DMS79 treated with DMSO at 0.1 percent for 48 hours (cell line): Measurements from ENCODE around the gene CACNA1I.
A peak's percentile ranks its signal among the peaks of the same experiment; 100 is the strongest.
"Not testable (repeated sequence)": the region's sequence is repeated elsewhere in the genome, so short reads cannot be mapped to it uniquely, and the experiment has no call there.

ENCODE experiments used
- DNase-seq: peaks from one replicate; lab custom pipeline; 2025; lab: John Stamatoyannopoulos, UW

The CACNA1I gene

DNA sequence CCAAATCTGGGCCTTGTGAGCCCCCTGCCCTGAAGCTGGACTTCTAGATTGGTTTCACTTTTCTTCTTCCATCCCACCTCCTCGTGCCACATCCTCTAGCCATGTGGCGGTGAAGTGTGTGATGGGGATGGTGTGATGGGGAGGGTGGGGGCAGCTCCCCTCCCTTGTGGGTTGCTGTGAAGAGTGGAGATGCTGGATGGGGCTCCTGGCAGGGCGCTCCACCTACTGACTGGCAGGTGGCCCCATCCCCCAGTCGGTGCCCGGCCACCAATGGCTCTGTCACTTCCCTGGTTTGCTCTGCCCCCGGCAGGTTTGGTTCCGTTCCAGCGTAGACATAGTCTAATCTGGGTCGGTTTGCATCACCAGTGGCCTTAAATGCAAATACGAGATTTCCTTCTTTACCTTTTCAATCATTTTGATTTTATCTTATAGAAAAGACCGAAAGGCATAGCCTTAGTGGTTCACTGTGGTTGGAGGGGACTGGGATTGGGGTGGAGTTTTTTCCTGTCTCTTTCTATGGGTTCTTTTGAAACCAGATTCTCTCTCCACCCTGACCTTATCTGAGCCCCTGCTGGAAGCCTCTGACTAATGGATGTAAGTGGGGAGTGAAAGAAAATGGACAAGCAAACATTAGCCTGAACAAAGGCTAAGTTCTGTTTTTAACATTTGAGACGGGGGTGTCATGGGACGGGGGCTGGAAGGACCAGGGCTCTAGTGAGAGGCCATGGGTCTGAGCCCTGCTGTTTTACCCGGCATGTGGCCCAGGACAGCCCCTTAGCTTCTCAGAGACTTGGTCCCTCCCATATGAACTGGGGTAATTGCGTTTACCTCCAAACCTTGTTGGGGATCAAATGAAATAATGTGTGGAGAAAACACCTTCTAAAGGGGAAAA lies 149.3 kb downstream of the CACNA1I start:
- DNase-seq = no peak

GRCh38 chr22:39721206-39722031 lies 150.9 kb downstream of the CACNA1I start:
- no peak for DNase-seq

DNA sequence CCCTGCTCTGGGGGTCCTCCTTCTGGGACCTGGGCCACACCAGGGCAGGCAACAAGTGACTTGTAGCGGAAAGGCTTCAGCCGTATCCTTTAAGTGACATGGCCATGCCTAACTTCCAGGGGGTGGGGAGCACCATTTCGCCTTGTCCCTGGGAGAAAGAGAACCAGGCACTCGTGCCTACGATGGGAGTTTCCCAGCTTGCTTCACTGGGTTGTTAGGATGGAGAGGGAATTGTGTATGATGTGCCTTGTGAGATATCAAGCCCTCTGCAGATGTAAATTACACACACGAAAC lies 151.4 kb downstream of the CACNA1I start:
- no peak for DNase-seq

DNA sequence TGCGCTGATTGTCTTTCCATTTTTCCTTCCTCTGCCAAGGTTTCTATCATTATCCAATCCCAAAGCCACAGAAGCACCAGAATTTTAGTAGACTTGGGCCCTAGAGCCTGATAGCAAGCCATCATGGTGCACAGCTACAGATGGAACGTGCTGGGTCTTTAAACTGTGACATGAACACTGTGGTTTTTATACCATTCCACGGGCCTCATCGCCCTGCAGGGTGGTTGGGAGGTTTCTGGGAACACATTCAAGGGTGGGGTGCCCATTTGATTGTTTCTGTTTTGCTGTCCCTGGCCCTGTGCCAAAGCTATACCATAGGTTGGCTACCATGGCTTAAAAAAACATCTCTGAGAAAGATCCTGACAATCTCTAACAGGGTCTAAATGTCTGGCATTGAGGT lies 151.9 kb downstream of the CACNA1I start:
- no peak for DNase-seq

DNA sequence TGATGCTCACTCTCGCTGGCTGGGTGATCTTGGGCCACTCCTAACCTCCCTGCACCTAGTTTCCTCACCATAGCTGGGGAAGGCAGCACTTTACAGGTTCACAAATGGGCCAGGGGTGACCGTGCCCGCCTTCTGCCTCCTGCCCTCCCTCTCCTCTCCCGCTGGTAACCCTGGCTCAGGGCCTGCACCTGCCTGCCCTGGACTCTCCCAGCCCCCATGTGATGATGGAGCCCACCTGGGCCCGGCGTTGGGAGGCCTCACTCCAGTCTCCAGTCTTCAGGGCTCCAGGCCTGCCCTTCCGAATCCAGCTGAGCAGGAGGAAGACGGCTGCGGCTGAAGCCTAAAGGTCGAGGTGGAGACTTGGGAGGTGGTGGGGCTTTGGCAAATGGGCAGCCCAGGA lies 152.9 kb downstream of the CACNA1I start:
- no peak for DNase-seq

DNA sequence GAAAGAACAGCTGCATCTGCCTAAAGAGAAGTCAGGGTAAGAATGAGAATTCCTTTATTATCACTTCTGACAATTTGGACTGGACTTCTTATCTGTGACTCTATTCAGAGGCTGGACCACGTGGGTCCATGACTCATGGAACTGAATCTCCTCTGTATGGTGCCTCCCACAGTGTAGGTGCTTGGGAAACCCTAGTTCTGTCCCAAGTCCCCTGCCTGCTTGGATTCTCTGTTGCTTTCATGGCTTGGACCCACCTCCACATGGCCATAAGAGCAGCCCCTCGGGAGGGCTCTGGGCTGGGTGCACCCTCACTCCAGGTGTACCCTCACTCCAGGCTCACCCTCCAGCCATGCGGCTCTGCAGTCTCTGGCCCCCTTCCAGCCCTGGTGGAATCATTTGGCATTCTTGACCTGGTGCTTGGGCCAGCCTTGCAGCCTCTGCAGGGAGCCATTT lies 153.4 kb downstream of the CACNA1I start:
- DNase-seq = no peak

GRCh38 chr22:39724390-39724789 lies 153.8 kb downstream of the CACNA1I start:
- DNase-seq = peak; percentile 23

DNA sequence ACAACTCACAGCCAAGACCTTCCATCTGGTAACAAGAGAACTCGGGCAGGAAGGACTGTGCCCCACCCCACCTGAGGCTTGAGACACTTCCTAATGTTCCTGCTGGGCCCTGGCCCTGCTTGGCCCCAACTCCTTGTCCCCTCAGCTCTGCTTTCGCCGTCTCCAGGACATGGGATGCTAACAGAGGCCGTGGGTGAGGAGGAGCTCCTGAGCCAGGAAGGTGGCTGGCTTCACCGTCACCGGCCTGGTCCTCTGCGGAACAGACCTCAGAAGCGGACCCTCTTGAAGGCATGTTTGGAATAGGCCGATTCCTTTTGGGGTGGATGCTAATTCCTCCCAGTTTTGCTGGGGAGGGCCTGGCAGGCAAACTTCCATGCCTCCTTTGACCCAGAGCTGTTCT lies 154.3 kb downstream of the CACNA1I start:
- DNase-seq = no peak

DNA sequence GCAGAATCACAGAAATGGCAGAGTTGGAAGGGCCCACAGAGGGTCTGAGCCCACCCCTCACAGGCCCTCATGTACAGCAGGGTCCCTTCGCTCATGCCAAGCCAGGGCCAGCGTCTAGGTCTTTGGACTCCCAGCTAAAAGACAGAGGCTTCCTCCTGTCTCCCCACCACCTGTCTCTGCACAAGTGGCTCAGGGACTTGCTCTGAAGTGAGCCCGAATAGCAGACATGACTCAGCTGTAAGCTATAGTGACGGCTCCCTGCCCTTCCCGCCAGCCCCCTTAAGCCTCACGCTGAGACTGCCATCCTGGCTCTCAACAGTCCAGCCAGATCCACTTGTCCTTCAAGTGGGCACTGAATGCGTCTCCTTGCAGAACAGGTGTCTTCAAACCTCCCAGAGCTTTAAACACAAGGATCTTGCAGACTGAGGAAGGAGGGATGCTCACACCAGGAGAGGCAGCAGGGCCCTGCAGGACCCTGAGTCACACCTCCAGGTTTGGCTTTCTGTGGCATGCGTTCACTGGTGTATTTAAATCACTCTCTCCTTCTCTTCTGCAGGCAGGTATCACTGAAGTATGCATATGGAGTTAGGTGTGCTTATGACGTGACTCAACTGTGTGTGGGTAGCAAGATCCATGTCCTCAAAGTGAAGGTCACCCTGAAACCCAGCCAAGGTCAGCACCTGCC lies 154.9 kb downstream of the CACNA1I start:
- DNase-seq = peak; percentile 75

DNA sequence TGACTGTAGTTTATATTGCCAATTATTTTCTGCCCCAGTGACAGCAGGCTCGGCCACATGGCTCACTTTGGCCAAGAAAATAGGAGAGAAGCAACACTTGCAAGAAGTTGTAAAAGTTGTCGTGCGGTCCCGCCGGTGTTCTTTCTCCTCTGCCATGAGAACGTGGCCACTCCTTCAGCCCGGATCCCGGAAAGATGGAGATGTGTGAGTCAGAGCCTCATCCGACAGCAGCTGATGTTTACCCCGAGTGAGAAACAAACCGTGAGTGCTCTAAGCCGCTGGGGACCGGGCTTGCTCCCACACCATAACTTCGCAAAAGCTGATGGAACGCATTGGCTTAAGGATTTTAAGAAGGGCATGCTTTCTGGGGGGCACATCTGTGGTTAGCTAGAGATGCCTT lies 157.0 kb downstream of the CACNA1I start:
- DNase-seq = no peak

GRCh38 chr22:39728236-39728860 lies 157.8 kb downstream of the CACNA1I start:
- DNase-seq = no peak

DNA sequence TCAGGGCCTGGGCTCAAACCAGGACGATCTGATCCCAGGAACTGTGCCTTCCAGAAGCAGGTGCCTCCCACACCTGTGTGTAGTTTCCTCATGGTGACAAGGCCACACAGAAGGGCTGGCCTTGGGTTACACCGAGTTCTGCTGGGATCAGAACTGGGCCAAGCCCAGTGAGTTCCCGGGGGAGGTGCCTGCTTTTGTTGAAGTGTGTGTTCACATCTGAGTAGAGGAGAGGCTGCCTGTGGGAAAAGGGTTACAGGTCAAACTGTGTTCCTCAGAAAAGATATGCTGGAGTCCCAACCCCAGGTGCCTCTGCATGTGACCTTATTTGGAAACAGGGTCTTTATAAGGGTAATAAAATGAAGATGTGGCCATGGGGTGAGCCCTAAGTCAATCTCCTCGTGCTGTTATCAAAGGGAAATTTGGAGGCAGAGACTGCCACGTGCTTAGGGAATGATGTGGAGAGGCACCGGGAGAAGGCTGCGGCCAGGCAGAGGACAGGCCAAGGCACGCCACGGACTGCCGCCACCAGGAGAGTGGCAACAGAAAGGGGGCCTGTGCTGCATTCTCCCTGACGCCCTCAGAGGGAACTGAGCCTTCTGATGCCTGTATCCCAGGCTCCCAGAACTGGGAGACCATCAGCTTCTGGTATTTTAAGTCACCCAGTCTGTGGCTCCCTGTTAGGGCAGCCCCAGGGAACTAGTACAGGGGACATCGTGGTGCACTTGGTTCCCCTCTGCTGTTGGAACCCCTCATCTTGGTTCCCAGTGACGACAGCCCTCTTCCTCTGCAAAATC lies 158.8 kb downstream of the CACNA1I start:
- no peak for DNase-seq

DNA sequence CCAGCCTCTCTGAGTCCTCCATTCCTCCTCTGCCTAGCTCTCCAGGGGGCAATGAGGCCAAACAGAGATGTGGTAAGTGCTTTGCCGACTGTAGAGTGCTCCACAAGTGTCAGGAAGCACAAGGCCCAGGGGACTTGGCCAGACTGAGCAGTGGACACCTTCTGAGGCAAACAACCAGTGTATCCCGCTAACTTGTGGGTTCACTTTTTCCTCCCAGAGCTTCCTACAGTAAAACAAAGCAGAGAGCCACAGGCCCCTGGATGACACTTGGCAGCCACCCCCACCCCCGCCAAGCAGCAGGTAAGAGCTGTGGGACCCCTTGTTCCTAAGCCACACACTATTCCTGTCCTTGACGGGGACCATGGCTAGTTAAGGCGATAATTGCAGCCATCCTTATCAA lies 160.9 kb downstream of the CACNA1I start:
- no peak for DNase-seq

DNA sequence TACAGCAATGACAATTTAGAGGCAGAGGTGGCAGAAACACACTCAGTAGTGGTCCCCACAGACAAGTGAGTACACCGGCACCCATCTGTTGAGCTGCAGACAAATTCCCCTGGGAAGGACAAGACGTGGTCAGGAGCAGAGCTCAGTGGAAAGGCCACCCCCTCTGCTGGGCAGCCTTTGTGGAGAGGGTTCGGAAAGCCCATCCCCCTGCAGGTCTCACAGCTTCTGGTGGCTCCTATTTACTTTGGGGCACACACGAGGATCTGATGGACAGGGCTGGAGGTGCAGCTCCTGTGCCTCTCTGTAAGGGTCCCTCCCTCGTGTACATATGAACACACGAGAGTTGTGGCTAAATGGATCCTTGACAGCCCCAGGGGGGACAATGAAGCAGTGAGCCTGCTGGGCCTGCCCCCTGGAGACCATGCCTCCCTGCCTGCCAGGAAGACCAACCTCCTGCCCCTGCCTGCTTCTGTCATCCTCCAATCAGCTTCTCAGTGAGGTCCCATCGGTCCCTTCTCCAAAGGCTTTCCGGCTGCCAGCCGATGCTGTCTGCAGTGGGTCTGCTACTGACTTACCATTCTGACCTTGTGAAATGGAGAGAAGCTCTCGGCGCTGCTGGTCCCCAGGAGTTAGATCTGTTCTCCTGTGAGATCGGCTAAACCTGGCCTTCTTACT lies 161.5 kb downstream of the CACNA1I start:
- no peak for DNase-seq

GRCh38 chr22:39732625-39733024 lies 162.1 kb downstream of the CACNA1I start:
- no peak for DNase-seq

DNA sequence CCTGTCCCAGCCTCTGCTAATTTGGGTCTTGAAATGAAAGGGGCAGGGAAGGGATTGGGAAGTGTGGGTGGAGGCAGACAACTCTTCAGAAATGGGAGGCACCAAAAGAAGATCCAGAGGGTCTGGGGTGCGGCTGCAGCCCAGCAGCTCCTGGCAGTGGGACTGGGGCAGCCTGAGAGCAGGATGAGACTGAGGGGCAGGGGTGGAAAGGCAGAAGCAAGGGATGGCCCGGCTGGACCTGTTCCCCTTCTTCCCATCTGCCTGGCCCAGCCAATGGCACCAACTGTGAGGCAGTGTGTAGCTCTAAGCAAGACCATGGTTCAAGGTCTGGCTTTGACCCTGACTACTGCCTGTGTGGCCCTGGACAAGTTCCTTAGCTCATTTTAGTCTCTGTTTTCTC lies 162.6 kb downstream of the CACNA1I start:
- no peak for DNase-seq

DNA sequence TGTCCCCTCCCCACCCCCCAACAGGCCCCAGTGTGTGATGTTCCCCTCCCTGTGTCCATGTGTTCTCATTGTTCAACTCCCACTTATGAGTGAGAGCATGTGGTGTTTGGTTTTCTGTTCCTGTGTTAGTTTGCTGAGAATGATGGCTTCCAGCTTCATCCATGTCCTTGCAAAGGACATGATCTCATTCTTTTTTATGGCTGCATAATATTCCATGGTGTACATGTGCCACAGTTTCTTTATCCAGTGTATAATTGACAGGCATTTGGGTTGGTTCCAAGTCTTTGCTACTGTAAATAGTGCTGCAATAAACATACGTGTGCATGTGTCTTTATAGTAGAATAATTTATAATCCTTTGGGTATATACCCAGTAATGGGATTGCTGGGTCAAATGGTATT lies 163.5 kb downstream of the CACNA1I start:
- DNase-seq = not testable (repeated sequence)

GRCh38 chr22:39734866-39735265 lies 164.3 kb downstream of the CACNA1I start:
- no peak for DNase-seq

GRCh38 chr22:39735776-39736175 lies 165.2 kb downstream of the CACNA1I start:
- DNase-seq = no peak

DNA sequence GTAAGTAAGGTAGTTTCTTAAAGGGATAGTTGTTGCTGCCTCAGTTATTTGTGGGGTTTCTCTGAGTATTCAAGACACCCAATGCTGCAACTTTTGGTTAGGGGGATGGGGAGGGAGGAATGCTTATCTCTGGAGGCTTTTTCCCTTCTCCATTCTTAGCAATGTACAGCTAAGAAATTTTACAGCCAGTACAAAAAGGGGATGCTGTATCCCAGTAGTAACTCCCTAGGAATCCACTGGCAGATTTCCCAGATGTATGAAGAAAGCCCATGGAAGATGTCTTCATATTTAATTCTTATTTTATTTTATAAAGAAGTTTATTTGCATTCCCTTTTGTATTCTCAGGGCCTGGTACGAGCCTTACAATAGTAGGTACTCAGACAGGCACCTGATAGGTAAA lies 168.2 kb downstream of the CACNA1I start:
- DNase-seq = no peak
